Panc1 (cell line): ENCODE data around the gene PRR14L. TPM values are rescaled to one million over a fixed set of nuclear protein-coding genes. Genes with fewer than 3 reads are reported as not detected.

ENCODE experiments used
- ATAC-seq: fragments of 200-7000 bp; cut with Tn5 transposase; 2 replicates; pipeline ENCODE4 v1.9.1; 2020; ENCODE audit warnings: mild to moderate bottlenecking, moderate library complexity
- BruUV-seq: library from RNA; stranded (reverse); fragments of 400-500 nt; replicated peaks from 2 replicates; lab custom pipeline; 2021; lab: Mats Ljungman, UMichigan
- CTCF ChIA-PET: fragments of 300-600 bp; sonication (Branson Sonifier 250); formaldehyde crosslinking; loops from one replicate; lab custom pipeline; 2022; ENCODE audit warnings: antibody characterized with exemption; lab: Charles Lee
- POLR2A ChIA-PET: fragments of 300-600 bp; sonication (Branson Sonifier 250); formaldehyde crosslinking; loops from one replicate; lab custom pipeline; 2022; ENCODE audit warnings: antibody characterized with exemption; lab: Charles Lee
- DNase-seq: peaks from one replicate; pipeline ENCODE4 v3.0.0-alpha.2; 2010; ENCODE audit warnings: low read depth, low spot score
- H3K27ac ChIP-seq: 2 replicates; pipeline ENCODE4 v1.5.1; 2011; ENCODE audit warnings: mild to moderate bottlenecking, low read length, inconsistent platforms
- H3K27me3 ChIP-seq: fragments of 200-500 bp; sonication (Bioruptor generic); 2 replicates; pipeline ENCODE4 v1.6.0; 2014; ENCODE audit warnings: low read length, inconsistent platforms; ENCODE audit not compliant: control insufficient read depth, insufficient read depth
- H3K36me3 ChIP-seq: fragments of 200-500 bp; sonication (Bioruptor generic); 2 replicates; pipeline ENCODE4 v1.5.1; 2014; ENCODE audit warnings: inconsistent platforms, mild to moderate bottlenecking, low read length, moderate library complexity; ENCODE audit not compliant: control insufficient read depth, insufficient read depth
- H3K4me1 ChIP-seq: 2 replicates; pipeline ENCODE4 v1.5.1; 2011; ENCODE audit warnings: inconsistent platforms, mild to moderate bottlenecking, low read length, moderate library complexity; ENCODE audit not compliant: control insufficient read depth, insufficient read depth
- H3K4me3 ChIP-seq, 2 experiments: 2 replicates each; pipeline ENCODE4 v1.5.1; 2011 to 2012; ENCODE audit warnings: low read depth in 2 of 2, low read length in 2 of 2, mild to moderate bottlenecking in 2 of 2, inconsistent platforms in 1 of 2, moderate library complexity in 1 of 2
- H3K9me3 ChIP-seq: fragments of 200-500 bp; sonication (Bioruptor generic); 2 replicates; pipeline ENCODE4 v1.5.1; 2014; ENCODE audit warnings: low read depth, mild to moderate bottlenecking, inconsistent platforms, low read length, moderate library complexity; ENCODE audit not compliant: control insufficient read depth, insufficient read depth
- POLR2AphosphoS5 ChIP-seq: IDR thresholded peaks from 2 replicates; pipeline ENCODE4 v1.6.1; 2012; ENCODE audit warnings: mild to moderate bottlenecking, low read depth, low read length, moderate library complexity
- REST ChIP-seq, 2 experiments: IDR thresholded peaks; 2 replicates each; pipeline ENCODE4 v1.6.1; 2011 to 2012; ENCODE audit warnings: low read depth in 2 of 2, control low read depth in 1 of 2, low read length in 1 of 2, mild to moderate bottlenecking in 1 of 2, moderate library complexity in 1 of 2; ENCODE audit not compliant: insufficient read depth in 1 of 2
- SIN3A ChIP-seq: IDR thresholded peaks from 2 replicates; pipeline ENCODE4 v1.6.1; 2012; ENCODE audit warnings: low read depth, mild to moderate bottlenecking, low read length, moderate library complexity, borderline replicate concordance; ENCODE audit not compliant: insufficient read depth
- TCF7L2 ChIP-seq: IDR thresholded peaks from 2 replicates; pipeline ENCODE4 v1.6.1; 2011; ENCODE audit warnings: mild to moderate bottlenecking, low read depth, low read length, inconsistent platforms
- in situ Hi-C: cut with HindIII; loops from 2 replicates; pipeline ENCODE4 v1.10.0; 2016; ENCODE audit warnings: low sequenced_read_pairs, low pct_unique_long_range_greater_than_20kb
- intact Hi-C: fragments of 100-400 bp; cut with micrococcal nuclease; formaldehyde crosslinking; loops from one replicate; pipeline ENCODE4 v1.10.0; 2022; ENCODE audit not compliant: unreplicated experiment
- total RNA-seq: library from RNA; stranded (reverse); gene quantifications from one replicate; pipeline ENCODE4 v1.2.1, GENCODE V29; 2021; ENCODE audit not compliant: unreplicated experiment
- TF ChIP-seq, protein P1 (sequence below): fragments of 450-650 bp; IDR thresholded peaks from 2 replicates; pipeline ENCODE4 v1.5.1; 2017; ENCODE audit warnings: mild to moderate bottlenecking

The PRR14L gene
- total RNA-seq, 1 experiment from 2014 or later, result 45.7 TPM

- no TSS peak for BruUV-seq
- no peaks in the 10 kb centered on the region for H3K4me1 ChIP-seq
- H3K27ac ChIP-seq, result no peak overlapping the region
- H3K27me3 ChIP-seq, result no peaks in the 10 kb centered on the region
- H3K4me3 ChIP-seq, result no peak overlapping the region
- H3K36me3 ChIP-seq, result peaks cover 6% of the 10 kb centered on the region; the same call in 1 of the 2 replicates
- intact Hi-C loops, result no loop called here
- ATAC-seq (no peak), DNase-seq (no peak)
- CTCF ChIA-PET, result no interaction called here
- H3K9me3 ChIP-seq, result no peaks in the 10 kb centered on the region
- POLR2A ChIA-PET, result no interaction called here
- in situ Hi-C loops, result no loop called here
- TF ChIP-seq SIN3A (no peak), POLR2AphosphoS5 (no peak), REST (IDR thresholded peaks at IDR 0.05; ENCODE audit: insufficient read depth in 1 of 2, low read depth in 2 of 2, low read length in 1 of 2) (no peak), TCF7L2 (no peak)
- TF ChIP-seq, protein P1, sequence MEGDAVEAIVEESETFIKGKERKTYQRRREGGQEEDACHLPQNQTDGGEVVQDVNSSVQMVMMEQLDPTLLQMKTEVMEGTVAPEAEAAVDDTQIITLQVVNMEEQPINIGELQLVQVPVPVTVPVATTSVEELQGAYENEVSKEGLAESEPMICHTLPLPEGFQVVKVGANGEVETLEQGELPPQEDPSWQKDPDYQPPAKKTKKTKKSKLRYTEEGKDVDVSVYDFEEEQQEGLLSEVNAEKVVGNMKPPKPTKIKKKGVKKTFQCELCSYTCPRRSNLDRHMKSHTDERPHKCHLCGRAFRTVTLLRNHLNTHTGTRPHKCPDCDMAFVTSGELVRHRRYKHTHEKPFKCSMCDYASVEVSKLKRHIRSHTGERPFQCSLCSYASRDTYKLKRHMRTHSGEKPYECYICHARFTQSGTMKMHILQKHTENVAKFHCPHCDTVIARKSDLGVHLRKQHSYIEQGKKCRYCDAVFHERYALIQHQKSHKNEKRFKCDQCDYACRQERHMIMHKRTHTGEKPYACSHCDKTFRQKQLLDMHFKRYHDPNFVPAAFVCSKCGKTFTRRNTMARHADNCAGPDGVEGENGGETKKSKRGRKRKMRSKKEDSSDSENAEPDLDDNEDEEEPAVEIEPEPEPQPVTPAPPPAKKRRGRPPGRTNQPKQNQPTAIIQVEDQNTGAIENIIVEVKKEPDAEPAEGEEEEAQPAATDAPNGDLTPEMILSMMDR, result no peak
Observed at GRCh38 chr22:31739795-31740201, 10.1 kb downstream of the PRR14L start.

DNA sequence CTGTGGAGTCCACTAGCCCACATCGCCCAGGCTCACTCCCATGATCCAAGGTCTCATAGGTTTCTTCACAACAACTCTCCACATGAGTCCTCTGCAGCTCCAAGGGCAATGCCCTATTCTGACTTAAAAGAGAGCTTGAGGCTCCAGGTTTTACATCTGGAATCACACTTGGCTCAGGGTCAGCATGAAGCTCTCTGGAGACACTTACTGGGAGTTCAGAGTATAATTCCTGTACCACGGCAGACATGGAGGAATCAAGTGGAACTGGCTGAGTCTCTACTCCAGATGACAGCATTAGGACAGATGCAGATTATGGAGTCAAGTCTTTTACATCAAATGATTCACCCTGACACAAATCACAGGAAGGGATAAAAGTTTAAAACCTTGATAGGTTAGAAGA is 11.4 kb downstream of the PRR14L start:
- no peaks in the 10 kb centered on the region for H3K27me3 ChIP-seq
- ChIA-PET CTCF (no interaction called here), POLR2A (no interaction called here)
- no peak for TF ChIP-seq TCF7L2
- TF ChIP-seq, protein P1, result no peak
- TF ChIP-seq SIN3A, result no peak
- TF ChIP-seq REST (IDR thresholded peaks at IDR 0.05; ENCODE audit: insufficient read depth in 1 of 2, low read depth in 2 of 2, low read length in 1 of 2), result no peak
- no peak for TF ChIP-seq POLR2AphosphoS5
- in situ Hi-C loops, result no loop called here
- H3K4me1 ChIP-seq, result no peaks in the 10 kb centered on the region
- peaks cover 6% of the 10 kb centered on the region; the same call in 1 of the 2 replicates for H3K36me3 ChIP-seq
- no peak overlapping the region for H3K27ac ChIP-seq
- no TSS peak for BruUV-seq
- no peak for DNase-seq
- intact Hi-C loops, result no loop called here
- H3K9me3 ChIP-seq, result no peaks in the 10 kb centered on the region
- H3K4me3 ChIP-seq, result no peak overlapping the region
- no peak for ATAC-seq
